Stimulated activated CD8-positive, alpha-beta memory T cell treated with anti-CD3 and anti-CD28 coated beads, Interleukin-2, amount 100 ng/mL, for 48 hours (primary cell): ENCODE data around the gene ZNF653.
"Not testable (repeated sequence)": the region's sequence is repeated elsewhere in the genome, so short reads cannot be mapped to it uniquely, and the experiment has no call there.

Experiments
- DNase-seq, 2 donors: peaks; one replicate each; pipeline ENCODE4 v3.0.0-alpha.2; 2020; ENCODE audit warnings: low read depth in 2 of 2

The ZNF653 gene

GRCh38 chr19:11481534-11482383 lies 23.9 kb downstream of the ZNF653 start:
- DNase-seq, result peak; percentile 67 to 81

- no peak for DNase-seq
Observed at GRCh38 chr19:11480715-11481533, 24.7 kb downstream of the ZNF653 start, which contains the start of gene ELAVL3. TSS of gene ELAVL3 (minus strand) at chr19:11481046. CDS start at chr19:11480608, 438 bp downstream.

GRCh38 chr19:11479898-11480714 lies 25.5 kb downstream of the ZNF653 start:
- no peak for DNase-seq

DNA sequence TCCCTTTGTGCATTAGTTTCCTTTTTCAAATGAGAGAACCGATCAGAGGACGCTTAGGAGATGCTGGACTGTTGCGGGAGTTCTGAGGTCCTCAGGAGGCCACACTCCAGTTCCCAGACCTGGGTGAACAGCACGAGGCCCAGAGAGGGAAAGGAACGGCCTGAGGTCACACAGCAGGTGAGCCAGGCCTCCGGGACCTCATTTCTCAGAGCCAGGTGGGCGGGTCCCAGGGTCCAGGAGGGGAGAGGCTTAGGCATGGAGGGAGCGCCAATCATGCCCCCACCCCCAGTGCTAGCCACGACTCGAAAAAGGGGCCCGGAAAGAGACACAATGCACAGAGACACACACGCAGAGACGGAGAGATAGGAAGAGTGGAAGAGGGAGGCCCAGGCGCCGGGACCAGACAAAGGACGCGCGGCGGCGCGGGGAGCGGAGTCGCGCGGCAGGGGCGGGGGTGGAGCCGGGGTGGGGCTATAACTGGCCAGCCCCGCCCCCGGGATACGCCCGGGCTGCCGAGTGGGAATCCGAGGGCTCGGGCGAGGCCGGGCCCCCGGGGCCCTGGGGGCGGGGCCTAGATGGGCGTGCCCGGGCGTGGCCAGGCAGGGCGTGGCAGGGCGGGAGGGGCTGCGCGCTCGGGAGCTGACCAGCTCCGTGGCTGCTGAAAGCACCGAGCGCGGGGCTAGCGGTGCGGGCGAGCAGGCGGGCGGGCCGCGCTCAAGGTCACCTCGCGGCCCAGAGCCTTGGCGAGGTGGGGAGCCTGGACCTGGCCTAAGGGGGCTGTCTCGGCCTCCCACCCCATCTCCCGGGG lies 26.3 kb downstream of the ZNF653 start:
- peak; percentile 9 to 23 for DNase-seq

- no peak for DNase-seq
Observed at GRCh38 chr19:11478167-11479089, 27.2 kb downstream of the ZNF653 start.

DNA sequence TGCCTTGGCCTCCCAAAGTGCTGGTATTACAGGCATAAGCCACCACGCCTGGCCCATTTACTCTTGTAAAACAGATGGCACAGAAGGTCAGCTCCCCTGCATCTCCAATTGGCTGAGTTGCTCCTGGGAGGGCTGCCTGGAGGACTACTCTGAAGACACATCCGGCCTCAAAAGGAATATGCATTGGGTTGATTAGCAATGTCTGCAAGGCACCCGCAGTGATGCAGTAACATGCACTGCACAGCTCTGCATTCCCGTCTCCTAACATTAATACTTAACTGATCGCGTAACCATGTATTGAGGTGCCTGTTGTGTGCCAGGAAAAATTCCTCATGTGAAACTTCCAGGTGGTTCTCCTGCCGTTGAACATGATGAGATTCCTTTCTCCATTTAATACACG lies 29.8 kb downstream of the ZNF653 start:
- DNase-seq, result no peak

- DNase-seq, result not testable (repeated sequence)
Observed at GRCh38 chr19:11475343-11475742, 30.3 kb downstream of the ZNF653 start.

- DNase-seq, result no peak
Observed at GRCh38 chr19:11473725-11474124, 31.9 kb downstream of the ZNF653 start.

- not testable (repeated sequence) for DNase-seq
Observed at GRCh38 chr19:11468266-11468845, 37.3 kb downstream of the ZNF653 start.

GRCh38 chr19:11465600-11465999 lies 40.0 kb downstream of the ZNF653 start:
- no peak for DNase-seq

- no peak for DNase-seq
Observed at GRCh38 chr19:11464333-11465265, 41.0 kb downstream of the ZNF653 start.

DNA sequence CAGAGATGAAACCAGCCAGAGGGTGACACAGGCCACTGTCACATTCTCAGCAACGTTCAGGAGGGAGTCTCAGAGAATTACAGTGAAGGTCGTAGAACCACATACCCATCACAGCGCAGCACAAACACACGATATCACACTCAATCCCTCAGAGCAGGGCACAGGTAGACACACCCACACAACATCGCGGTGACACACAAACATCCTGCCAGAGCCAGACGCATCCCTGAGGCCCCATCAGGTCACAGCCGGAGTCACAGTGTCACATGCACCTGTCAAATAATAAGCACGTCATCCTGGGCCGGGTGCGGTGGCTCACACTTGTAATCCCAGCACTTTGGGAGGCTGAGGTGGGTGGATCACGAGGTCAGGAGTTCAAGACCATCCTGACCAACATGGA lies 42.2 kb downstream of the ZNF653 start:
- no peak for DNase-seq

- DNase-seq, result no peak
Observed at GRCh38 chr19:11461453-11461852, 44.2 kb downstream of the ZNF653 start.

DNA sequence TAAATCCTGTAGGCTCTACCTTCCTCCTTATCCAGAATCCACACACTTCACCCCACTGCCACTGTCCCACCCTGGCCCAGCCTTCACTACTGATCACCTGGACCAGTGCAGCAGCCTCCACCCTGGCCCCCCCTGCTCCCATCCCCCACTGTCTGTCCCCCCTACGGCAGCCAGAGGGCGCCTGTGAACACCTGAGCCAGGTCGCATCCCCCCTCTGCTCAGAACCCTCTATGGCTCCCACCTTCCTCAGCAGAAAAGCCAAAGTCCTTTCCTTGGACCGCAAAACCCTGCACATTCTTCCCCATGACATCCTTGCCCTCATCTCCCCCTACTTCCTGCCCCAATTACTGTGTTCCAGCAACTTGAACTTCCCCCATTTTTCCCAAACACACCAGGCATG lies 45.4 kb downstream of the ZNF653 start:
- DNase-seq, result no peak

DNA sequence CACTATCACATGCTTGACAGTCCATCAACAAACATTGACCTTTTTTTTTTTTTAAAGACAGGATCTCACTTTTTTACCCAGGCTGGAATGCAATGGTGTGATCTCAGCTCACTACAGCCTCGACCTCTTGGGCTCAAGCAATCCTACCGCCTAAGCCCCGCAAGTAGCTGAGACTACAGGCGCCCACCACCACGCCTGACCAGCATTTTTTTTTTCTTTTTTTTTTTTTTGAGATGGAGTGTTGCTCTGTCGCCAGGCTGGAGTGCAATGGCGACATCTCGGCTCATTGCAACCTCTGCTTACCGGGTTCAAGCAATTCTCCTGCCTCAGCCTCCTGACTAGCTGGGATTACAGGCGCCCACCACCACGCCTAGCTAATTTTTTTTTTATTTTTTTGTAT lies 46.7 kb downstream of the ZNF653 start:
- not testable (repeated sequence) for DNase-seq

DNA sequence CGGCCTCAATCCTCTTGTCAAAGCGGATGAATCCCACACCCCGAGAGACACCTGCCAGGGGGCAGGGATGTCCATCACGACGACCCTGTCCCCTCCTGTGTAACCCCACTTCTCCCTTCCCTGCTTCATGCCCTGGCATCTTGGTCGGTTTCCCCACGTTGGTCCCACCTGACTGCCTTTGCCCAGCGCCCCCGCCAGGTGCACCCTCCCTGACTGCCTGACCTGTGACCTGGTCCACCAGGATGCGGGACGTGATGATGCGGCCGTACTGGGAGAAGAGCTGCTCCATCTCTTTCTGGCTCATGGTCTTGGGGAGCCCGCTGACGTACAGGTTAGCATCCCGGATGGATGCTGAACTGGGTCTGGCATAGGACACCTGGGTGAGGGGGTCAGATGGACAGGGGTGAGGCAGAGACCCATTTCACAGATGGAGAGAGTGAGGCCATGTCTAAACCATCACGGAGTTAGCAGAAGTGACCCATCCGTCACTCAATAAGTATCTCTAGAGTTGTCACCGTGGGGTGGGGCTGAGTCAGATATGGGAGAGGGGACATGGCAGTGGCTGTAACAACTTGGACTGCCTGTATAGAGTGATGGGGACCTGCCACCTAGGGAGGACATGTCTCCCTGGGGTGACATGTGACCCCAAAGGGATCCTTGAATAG lies 47.3 kb downstream of the ZNF653 start:
- no peak for DNase-seq

- DNase-seq, result no peak
Observed at GRCh38 chr19:11457831-11458230, 47.8 kb downstream of the ZNF653 start.

DNA sequence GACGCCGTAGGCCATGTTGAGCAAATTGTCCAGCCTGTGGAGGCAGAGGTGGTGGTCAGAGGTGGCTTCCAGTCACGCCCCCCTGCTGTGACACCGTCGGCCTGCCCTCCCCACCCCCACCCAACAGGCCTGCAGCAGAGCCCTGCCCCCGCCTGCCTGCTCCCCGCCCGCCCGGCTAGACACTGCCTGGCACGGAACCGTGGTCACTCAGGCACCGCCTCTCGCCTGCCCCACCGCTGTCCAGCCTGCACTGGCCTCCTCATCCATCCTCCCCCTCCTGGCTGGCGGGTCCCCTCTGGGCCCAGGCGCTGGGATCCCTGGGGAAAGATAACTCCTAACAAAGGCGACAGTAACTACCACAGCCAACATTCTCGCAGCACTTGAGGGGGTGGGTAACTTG lies 48.5 kb downstream of the ZNF653 start:
- no peak for DNase-seq
